GM23338 (cell line): Measurements from ENCODE around the gene FAM8A1.

ENCODE experiments used
- CREB1 ChIP-seq: fragments of 250-450 bp; sonication (Bioruptor Pico); IDR thresholded peaks from 2 replicates; pipeline ENCODE4 v1.5.0; 2020; ENCODE audit warnings: low read depth, mild to moderate bottlenecking, moderate library complexity
- EZH2 ChIP-seq: fragments of 200-600 bp; sonication (generic); IDR thresholded peaks from one replicate; pipeline ENCODE4 v1.8.0; 2017; ENCODE audit warnings: antibody characterized with exemption, mild to moderate bottlenecking, low read depth; ENCODE audit not compliant: unreplicated experiment
- EZH2phosphoT487 ChIP-seq: fragments of 200-600 bp; sonication (generic); IDR thresholded peaks from one replicate; pipeline ENCODE4 v1.8.1; 2018; ENCODE audit warnings: antibody characterized with exemption; ENCODE audit not compliant: unreplicated experiment
- JUNB ChIP-seq: IDR thresholded peaks from one replicate; pipeline ENCODE4 v1.6.1; 2016; ENCODE audit warnings: antibody characterized with exemption; ENCODE audit not compliant: unreplicated experiment
- POLR2AphosphoS5 ChIP-seq: IDR thresholded peaks from 2 replicates; pipeline ENCODE4 v1.6.1; 2016; ENCODE audit warnings: antibody characterized with exemption, low read depth
- ZNF331 ChIP-seq: fragments of 250-450 bp; sonication (Bioruptor Pico); IDR thresholded peaks from 2 replicates; pipeline ENCODE4 v1.5.0; 2020; ENCODE audit warnings: low read depth, mild to moderate bottlenecking, moderate library complexity
- TF ChIP-seq, protein P1 (sequence below), 2 experiments: fragments of 200-600 bp in 1 of 2; sonication (generic) in 1 of 2; conservative IDR thresholded peaks; 2 replicates each; pipeline versions ENCODE4 v1.5.1 to v1.6.1; 2016 to 2017; ENCODE audit warnings: antibody characterized with exemption in 2 of 2, low read depth in 2 of 2, mild to moderate bottlenecking in 2 of 2, moderate library complexity in 1 of 2
- TF ChIP-seq, protein P2 (sequence below): IDR thresholded peaks from one replicate; pipeline ENCODE4 v1.6.1; 2018; ENCODE audit warnings: antibody characterized with exemption; ENCODE audit not compliant: unreplicated experiment
- TF ChIP-seq, protein P3 (sequence below): IDR thresholded peaks from 2 replicates; pipeline ENCODE4 v1.6.1; 2016; ENCODE audit warnings: antibody characterized with exemption

DNA sequence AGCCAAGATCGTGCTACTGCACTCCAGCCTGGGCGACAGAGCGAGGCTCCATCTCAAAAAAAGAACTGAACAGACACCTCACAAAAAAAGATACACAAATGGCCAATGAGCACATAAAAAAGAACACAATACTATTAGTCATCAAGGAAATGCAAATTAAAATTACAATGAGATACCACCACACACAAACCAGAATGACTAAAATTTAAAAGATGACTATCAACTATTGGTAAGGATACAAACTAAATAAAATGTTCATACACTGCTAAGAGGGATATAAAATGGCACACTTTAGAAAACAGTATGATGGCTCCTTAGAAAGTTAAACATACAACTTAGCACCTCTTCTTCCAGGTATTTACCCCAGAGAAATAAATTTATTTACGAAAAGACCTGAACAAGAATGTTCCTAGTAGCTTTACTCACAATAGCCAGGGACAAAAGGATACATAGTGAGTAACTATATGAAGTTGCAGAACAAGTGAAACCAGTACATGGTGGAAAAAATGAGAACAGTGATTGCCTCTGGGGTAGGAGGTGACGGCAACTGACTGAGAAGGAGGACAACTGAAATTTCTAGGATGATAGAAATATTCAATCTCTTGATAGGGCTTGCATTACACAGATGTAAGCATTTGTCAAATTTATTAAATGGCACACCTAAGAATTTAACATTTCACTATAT, 53.2 kb downstream of the FAM8A1 start:
- TF ChIP-seq POLR2AphosphoS5 (no peak), EZH2phosphoT487 (no peak), EZH2 (no peak), JUNB (no peak), ZNF331 (CRISPR knock-in tag) (no peak), CREB1 (CRISPR knock-in tag) (no peak)
- TF ChIP-seq, protein P1, sequence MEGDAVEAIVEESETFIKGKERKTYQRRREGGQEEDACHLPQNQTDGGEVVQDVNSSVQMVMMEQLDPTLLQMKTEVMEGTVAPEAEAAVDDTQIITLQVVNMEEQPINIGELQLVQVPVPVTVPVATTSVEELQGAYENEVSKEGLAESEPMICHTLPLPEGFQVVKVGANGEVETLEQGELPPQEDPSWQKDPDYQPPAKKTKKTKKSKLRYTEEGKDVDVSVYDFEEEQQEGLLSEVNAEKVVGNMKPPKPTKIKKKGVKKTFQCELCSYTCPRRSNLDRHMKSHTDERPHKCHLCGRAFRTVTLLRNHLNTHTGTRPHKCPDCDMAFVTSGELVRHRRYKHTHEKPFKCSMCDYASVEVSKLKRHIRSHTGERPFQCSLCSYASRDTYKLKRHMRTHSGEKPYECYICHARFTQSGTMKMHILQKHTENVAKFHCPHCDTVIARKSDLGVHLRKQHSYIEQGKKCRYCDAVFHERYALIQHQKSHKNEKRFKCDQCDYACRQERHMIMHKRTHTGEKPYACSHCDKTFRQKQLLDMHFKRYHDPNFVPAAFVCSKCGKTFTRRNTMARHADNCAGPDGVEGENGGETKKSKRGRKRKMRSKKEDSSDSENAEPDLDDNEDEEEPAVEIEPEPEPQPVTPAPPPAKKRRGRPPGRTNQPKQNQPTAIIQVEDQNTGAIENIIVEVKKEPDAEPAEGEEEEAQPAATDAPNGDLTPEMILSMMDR (conservative IDR thresholded peaks at IDR 0.05; ENCODE audit: low read depth in 2 of 2) = no peak
- TF ChIP-seq, protein P2, sequence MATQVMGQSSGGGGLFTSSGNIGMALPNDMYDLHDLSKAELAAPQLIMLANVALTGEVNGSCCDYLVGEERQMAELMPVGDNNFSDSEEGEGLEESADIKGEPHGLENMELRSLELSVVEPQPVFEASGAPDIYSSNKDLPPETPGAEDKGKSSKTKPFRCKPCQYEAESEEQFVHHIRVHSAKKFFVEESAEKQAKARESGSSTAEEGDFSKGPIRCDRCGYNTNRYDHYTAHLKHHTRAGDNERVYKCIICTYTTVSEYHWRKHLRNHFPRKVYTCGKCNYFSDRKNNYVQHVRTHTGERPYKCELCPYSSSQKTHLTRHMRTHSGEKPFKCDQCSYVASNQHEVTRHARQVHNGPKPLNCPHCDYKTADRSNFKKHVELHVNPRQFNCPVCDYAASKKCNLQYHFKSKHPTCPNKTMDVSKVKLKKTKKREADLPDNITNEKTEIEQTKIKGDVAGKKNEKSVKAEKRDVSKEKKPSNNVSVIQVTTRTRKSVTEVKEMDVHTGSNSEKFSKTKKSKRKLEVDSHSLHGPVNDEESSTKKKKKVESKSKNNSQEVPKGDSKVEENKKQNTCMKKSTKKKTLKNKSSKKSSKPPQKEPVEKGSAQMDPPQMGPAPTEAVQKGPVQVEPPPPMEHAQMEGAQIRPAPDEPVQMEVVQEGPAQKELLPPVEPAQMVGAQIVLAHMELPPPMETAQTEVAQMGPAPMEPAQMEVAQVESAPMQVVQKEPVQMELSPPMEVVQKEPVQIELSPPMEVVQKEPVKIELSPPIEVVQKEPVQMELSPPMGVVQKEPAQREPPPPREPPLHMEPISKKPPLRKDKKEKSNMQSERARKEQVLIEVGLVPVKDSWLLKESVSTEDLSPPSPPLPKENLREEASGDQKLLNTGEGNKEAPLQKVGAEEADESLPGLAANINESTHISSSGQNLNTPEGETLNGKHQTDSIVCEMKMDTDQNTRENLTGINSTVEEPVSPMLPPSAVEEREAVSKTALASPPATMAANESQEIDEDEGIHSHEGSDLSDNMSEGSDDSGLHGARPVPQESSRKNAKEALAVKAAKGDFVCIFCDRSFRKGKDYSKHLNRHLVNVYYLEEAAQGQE = no peak
- TF ChIP-seq, protein P3, sequence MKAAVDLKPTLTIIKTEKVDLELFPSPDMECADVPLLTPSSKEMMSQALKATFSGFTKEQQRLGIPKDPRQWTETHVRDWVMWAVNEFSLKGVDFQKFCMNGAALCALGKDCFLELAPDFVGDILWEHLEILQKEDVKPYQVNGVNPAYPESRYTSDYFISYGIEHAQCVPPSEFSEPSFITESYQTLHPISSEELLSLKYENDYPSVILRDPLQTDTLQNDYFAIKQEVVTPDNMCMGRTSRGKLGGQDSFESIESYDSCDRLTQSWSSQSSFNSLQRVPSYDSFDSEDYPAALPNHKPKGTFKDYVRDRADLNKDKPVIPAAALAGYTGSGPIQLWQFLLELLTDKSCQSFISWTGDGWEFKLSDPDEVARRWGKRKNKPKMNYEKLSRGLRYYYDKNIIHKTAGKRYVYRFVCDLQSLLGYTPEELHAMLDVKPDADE = no peak
